Measurements from ENCODE around the gene ZNF549. TPM values are rescaled to one million over a fixed set of nuclear protein-coding genes. Genes with fewer than 3 reads are reported as not detected.
A peak's percentile ranks its signal among the peaks of the same experiment; 100 is the strongest.

Gene ZNF549
- total RNA-seq, 1 experiment from 2014 or later = not detected

- Histone ChIP-seq H3K27me3 (ENCODE audit: insufficient read depth, low read length) (no peaks in the 10 kb centered on the region), H4K20me1 (ENCODE audit: insufficient read depth) (no peaks in the 10 kb centered on the region), H3K36me3 (ENCODE audit: control insufficient read depth in 1 of 2, insufficient read depth in 2 of 2, low read length in 2 of 2) (no peaks in the 10 kb centered on the region), H3K4me3 (replicated peaks in 1 of 2; ENCODE audit: low read depth in 1 of 2, low read length in 2 of 2) (peak overlapping the region; percentile 73 to 74), H3K9me3 (ENCODE audit: control insufficient read depth in 1 of 2, insufficient read depth in 1 of 2, low read depth in 1 of 2, low read length in 2 of 2) (peaks cover 0 to 12% of the 10 kb centered on the region in 2 experiments; a peak in 1 of 4 replicates), H3K27ac (ENCODE audit: low read depth, low read length) (no peak overlapping the region), H3K79me2 (ENCODE audit: insufficient read depth, low read length) (no peaks in the 10 kb centered on the region), H3K9ac (ENCODE audit: low read length) (no peak overlapping the region), H3K9me2 (ENCODE audit: insufficient read depth) (no peaks in the 10 kb centered on the region), H2AFZ (ENCODE audit: low read depth, low read length, poor library complexity, severe bottlenecking) (peak overlapping the region; percentile 29), H3K4me1 (ENCODE audit: control insufficient read depth in 1 of 2, insufficient read depth in 2 of 2, low read length in 2 of 2) (peaks cover 2 to 6% of the 10 kb centered on the region in 2 experiments; a peak in 1 of 4 replicates), H3K4me2 (ENCODE audit: low read length) (peak overlapping the region; percentile 82)
- CTCF ChIA-PET = no interaction called here
- POLR2A ChIA-PET = no interaction called here
- DNase-seq (ENCODE audit: low read depth, low spot score) = no peak
- ATAC-seq = no peak
- TF ChIP-seq ELF1 (IDR thresholded peaks at IDR 0.05; ENCODE audit: borderline replicate concordance, low read depth) = no peak
- TF ChIP-seq TCF7L2 (IDR thresholded peaks at IDR 0.05; ENCODE audit: borderline replicate concordance, extremely low read depth, insufficient read depth, insufficient read length) = no peak
- TF ChIP-seq YY1 (IDR thresholded peaks at IDR 0.05; ENCODE audit: extremely low read depth, insufficient replicate concordance, low read depth, low read length) = no peak
- no peak for TF ChIP-seq ZBTB33 (IDR thresholded peaks at IDR 0.05; ENCODE audit: extremely low read depth, insufficient replicate concordance, low read length)
- no peak for TF ChIP-seq EZH2 (IDR thresholded peaks at IDR 0.05)
- no peak for TF ChIP-seq CTCF (IDR thresholded peaks at IDR 0.05 in 2 of 3, conservative IDR thresholded peaks at IDR 0.05 in 1 of 3; ENCODE audit: borderline replicate concordance in 1 of 3, insufficient read depth in 1 of 3, low read depth in 2 of 3, low read length in 2 of 3)
- TF ChIP-seq SP1 (IDR thresholded peaks at IDR 0.05; ENCODE audit: low read depth) = no peak
- no TSS peak for BruUV-seq (replicated peaks)
- RAD21 ChIA-PET (ENCODE audit: low non-redundant PET in 1 of 2, low total read pairs in 2 of 2, uncharacterized antibody in 2 of 2, unreplicated experiment in 2 of 2) = no interaction called here
- intact Hi-C loops (cut with micrococcal nuclease) = loop anchor here (1.0 kb wide), 1 partner anchor 20 kb away; no protein-coding TSS in a partner anchor
Observed at GRCh38 chr19:57599377-57599760, 72.2 kb downstream of the ZNF549 start.
